Inflammatory macrophage treated with lipopolysaccharide for 4 hours (primary cell): Measurements from ENCODE around the gene FAM13C.

ENCODE experiments used
- DNase-seq: peaks from one replicate; pipeline ENCODE4 v3.0.0-alpha.2; 2020

FAM13C gene

DNA sequence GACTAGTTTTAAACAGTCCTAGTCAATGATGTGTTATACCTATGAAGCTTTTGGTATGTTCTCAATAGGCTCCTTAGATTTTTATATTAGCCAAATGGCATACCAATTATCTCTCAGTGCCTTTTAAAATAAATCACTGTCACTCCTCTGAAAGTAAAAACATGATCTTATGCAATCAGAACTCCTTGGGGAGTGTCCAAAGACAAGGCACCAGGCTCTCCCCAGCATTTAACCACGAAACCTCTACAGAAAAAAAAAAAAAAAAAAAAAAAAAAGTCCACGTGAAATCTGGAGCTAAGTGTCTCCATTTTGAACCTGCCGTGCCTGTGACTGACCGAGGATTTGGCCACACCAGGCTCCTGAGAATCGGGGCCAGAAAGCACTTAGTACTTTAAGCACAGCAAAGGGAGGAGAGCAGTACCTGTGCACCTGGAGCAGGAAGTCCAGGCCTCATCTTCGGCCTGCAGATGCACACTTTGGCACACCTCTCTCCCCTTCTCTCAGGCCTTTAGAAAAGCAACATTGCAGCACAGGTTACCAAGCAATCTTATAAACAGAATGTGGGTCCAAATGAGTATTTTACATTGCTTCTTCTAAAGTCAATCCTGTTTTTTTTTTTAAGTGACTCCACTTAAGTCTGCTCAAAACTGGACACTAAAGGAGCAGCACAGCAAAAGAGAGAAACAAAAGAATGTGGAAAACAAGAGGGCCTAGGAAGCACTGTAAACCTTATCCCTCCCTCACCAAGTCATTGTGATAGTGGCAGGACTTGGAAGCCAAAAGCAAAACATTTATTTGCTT is 1.5 kb downstream of the FAM13C start:
- no peak for DNase-seq

DNA sequence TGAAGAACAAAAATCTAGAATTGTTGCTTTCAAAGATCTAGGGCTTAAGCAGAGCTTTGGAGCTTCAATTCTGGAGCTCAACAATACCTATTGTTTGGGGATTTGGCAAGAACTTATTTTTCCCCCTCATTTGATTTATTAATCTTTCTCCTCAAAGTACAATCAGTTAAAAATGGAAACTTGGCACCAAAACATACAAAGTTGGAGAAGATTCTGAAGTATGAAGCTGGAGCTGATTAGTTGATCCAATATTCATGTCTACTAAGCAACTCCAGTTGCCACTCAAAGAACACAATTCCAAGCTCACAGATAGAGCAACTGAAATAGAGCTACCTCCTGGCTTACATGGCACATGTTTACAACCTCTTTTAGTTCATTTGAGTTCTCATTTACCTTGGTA is 3.8 kb downstream of the FAM13C start:
- DNase-seq = no peak

- DNase-seq = no peak
These were observed 7.9 kb downstream of the FAM13C start for GRCh38 chr10:59354434-59354833.

DNA sequence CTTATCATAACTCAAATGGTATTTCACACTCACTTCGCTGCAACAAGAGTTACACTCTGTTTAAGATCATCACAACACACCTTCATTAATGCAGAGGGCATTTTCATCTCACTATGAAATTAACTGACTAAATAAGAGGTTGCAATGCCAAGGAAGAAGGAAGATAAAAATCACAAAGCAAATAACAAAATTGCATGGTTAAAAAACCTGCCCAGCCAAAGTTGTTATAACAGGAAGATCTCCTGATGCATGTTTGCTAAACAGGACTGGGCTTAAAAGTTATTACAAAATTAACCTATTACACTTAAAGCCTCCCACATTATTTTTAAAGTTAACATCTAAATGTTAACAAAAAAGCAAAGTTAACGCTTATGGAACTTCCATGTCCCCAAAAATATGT is 11.8 kb downstream of the FAM13C start:
- no peak for DNase-seq

DNA sequence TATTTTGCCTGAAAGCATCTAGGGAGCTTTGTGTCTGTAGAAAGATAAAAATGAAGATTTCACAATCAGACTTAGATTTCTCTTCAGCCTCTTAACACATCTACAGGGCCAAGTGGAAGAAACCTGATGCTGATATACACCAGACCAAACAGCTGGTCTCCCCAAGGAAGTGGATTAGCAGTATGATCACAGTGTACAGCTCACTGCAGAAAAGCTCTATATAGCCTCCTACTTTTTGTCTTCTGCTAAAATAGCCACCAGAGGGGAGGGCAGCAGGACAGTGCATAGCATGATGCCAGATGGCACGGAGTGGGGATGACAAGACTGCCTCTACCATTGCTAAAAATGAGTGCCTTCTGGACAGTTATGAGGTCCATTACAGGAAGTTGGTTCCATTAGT is 16.0 kb downstream of the FAM13C start:
- no peak for DNase-seq

GRCh38 chr10:59342723-59343122 is 19.6 kb downstream of the FAM13C start:
- DNase-seq = no peak

DNA sequence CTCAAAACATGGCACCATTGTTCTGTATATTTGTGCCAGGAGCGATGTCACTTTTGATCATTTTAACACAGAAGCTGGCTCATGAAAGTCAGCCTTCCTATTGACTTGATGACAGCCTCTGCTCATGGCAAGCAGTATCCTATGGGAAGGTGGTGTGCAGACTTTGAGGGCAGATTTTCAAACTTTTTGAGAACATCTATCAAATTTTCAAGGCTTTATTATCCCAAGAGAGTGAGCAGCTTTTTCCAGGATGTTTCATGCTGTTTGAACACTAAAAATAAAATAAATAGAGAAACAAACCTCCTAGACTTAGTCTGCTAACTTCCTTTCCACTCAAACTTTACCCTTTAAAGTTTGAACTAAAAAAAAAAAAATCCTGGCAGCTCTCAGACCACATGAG is 20.3 kb downstream of the FAM13C start:
- no peak for DNase-seq

DNA sequence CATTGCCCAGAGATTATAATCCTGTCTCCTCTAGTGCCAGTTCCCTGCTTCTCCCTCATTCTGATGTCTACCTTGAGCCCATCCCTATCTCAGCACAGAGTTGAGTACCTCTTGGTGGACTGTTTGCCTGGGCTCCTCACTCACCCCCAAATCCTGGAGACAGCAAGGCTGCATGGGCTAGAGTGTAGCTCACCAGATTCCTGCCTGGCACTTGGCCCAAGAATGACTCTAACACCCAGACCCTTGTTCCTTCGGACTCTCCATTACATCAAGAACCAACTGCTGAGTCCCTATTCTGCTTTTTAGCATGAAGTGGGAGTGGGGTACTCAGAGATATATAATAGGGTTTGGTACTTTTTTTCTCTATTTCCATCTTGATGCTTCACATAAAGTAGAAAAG is 22.1 kb downstream of the FAM13C start:
- no peak for DNase-seq

- no peak for DNase-seq
These were observed 23.0 kb downstream of the FAM13C start for GRCh38 chr10:59339351-59339750.

- DNase-seq = no peak
These were observed 25.1 kb downstream of the FAM13C start for GRCh38 chr10:59337201-59337652.

- DNase-seq = no peak
These were observed 25.7 kb downstream of the FAM13C start for GRCh38 chr10:59336632-59337031.

GRCh38 chr10:59335497-59335896 is 26.9 kb downstream of the FAM13C start:
- no peak for DNase-seq

DNA sequence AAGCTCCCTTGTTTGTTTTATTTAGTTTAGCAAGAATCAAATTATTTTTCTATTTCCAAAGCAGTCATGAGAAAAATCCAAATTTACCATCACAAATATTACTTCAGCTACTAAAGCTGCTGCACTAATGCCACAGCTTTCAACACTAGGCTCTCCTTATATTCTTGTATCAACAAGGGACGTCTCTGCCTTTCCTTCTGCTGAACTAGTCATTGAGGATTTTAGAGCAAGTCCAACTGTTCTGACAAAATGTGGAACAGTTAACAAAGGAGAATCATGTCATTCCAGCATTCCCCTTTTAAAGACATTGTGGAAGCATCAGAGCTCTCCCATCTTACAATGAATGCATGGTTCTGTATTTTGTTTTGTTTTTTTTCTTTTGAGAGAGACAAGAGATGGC is 28.6 kb downstream of the FAM13C start:
- DNase-seq = no peak

GRCh38 chr10:59332581-59332980 is 29.8 kb downstream of the FAM13C start:
- no peak for DNase-seq

- DNase-seq = no peak
These were observed 30.7 kb downstream of the FAM13C start for GRCh38 chr10:59331661-59332060.

DNA sequence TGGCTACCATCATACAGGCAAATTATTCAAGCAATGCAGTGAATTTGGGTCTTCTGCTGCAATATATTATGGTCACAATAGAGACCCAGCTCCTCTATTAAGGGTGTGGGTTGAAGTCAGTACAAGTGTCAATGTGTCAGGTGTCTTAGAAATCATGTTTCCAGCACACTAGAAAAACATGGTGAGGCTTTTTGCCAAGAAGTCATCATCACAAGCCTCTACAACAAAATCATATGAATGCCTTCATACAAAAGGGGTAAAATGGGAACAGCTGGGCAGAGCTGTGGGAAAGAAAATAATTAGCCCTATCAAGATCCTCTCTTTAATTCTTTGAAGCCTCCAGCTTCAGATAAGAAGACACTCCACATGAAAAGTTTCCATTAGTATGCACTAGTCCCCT is 37.2 kb downstream of the FAM13C start:
- no peak for DNase-seq

GRCh38 chr10:59324597-59324996 is 37.8 kb downstream of the FAM13C start:
- DNase-seq = no peak

DNA sequence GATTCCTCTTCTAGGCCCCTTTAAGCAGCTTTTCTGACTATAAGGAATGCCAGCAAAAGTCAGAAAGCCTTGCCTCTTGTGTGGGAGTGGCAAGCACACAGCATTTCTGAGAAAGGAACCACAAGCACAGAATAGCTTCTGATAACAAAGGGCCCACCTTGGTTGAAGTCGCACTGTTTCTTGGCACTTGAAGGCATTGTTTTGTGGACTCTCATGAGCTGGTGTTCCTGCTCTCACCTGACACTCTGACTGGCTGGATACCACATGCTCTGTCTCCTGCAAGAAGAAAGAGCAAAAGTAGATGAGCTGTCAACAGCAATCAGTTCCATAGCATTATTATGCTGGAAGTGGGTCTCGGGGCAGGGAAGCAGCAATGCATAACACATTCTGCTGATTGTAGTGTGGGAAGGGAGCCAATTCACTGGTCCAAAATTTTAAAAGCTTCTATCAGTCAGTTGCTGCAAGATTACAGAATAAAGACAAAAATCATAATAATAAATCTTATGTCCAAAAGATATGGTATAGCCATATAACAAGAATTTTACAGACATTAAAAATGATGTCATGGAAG is 38.4 kb downstream of the FAM13C start:
- no peak for DNase-seq

DNA sequence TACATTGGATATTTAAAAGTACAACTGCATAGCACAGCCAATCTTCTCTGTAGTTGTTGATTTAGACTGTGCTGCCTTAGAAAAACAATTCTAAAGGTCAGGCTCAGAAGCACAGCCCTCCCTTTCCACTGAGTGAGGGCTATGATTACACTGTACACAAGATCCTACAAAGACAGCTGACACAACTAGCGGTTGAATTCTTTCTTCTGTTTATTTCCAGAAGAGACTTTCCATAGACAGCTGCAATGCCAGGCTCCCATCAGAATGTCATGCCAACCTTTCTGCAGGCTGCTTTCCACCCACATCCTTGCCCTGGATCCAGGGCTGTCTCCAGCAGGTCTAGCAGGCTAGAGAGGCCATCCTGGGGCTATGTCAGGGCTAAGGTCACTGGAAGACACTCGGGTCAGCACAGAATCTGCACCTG is 39.3 kb downstream of the FAM13C start:
- no peak for DNase-seq

GRCh38 chr10:59322131-59322530 is 40.2 kb downstream of the FAM13C start:
- no peak for DNase-seq

GRCh38 chr10:59320355-59320754 is 42.0 kb downstream of the FAM13C start:
- no peak for DNase-seq

DNA sequence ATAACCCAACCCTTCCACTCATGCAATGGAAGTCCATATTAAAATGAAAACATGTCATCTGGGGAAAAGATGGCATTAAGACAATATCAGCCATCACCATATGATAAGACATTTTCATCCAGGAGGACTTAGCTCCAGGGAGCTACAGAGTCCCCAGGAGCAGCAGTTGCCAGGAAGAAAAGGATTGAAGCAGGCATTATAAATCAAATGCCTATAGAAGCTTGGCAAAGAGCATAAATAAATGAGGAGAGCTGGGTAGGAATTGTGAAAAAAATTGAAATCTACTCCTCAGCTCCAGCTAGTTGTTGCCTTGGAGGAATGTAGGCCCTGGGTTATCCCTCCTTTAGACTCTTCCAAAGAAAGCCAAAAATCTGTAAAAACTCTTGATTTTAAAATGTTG is 42.5 kb downstream of the FAM13C start:
- DNase-seq = no peak

DNA sequence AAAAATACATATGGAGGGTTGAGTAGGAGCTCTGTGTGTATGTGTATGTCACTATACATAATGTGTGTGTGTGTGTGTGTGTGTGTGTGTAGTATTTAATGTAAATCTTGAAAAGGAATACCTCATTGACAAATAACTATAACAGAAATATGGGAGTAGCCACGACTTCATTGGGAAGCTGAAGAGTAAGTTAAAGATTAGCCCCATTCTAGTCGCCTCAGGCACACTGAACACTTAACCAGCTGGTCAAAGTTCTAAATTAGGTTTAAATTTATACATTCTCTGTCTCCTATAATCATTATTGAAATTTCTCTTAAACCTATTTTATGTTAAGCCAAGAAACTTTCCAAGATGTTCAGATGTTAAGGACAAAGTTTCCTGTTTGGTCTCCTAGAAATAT is 45.3 kb downstream of the FAM13C start:
- no peak for DNase-seq

DNA sequence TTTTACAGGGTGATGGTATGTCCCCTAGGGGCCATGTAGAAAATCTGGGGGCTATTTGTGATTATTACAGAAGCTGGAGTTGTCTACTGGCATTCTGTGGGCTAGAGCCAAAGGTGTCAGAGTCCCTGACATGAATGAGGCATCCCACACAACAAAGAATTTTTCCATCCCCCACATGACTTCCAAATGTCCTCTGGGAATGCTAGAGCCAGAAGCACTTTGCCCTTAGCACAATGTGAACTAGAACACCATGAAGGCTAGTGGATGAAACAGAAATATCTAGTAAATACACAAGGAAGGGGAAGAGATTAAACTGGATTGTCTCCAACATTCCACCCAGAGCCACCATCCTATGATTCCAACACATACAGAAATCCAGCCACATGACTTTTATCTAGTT is 46.9 kb downstream of the FAM13C start:
- no peak for DNase-seq

DNA sequence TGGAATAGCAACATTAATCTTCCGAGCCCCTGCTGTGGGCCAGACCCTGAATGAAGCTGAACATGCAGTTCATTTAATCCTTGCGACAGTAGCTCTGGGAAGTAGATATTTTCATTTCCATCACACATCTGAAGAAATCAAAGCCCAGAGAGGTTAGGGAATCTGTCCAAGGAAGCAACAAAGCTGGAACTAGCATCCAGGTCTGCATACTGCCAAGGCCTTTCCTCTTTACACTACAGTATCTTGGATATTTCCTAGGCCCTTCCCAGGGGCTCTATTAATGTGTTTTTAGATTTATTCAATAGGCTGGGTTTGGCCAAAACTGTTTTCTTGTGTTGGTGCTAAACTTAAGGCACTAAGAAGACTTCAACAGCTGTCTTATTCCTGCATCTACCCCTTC is 48.1 kb downstream of the FAM13C start:
- no peak for DNase-seq
